Activated CD8-positive, alpha-beta memory T cell treated with anti-CD3 and anti-CD28 coated beads, Interleukin-2, amount 50 U/mL, for 48 hours (primary cell): Measurements from ENCODE around the gene SF3B3.

Experiments
- DNase-seq: peaks from one replicate; pipeline ENCODE4 v3.0.0-alpha.2; 2020

Gene SF3B3

DNA sequence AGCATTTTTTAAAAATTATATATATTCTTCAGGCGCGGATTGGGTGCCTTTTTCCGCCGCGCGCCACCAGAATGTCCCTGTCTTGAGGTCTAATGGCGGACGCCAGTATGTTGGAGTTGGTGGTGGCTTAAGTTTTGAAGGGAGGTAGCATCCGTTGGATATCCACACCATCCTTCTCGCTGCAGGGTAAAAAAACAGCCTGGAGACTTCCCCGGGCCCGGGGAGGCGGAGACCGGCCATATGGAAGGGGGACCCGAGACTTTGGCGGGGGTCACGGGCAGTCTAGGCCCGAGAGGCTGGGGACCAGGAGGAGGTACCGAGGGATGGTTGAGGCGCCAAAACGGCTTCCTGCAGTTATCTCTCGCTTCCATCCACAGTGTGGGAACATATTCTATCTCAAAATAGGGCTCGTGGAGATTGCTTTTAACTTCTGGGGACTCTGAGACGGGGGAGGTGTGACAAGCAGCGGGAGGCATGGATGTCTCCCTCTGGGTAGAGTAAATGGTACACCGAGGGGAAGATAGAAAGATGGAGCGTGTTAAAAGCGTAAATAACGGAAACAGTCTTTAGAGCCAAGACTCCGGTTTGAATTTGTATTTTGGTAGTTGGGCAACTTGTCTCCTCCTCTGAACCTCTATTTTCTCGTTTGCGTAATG lies at the start of gene SF3B3:
SF3B3 (plus strand) TSS at position 74 of the 656 bp plus-strand sequence. CDS start 2,841 bp downstream, outside the sequence.
- peak; percentile 85 for DNase-seq

DNA sequence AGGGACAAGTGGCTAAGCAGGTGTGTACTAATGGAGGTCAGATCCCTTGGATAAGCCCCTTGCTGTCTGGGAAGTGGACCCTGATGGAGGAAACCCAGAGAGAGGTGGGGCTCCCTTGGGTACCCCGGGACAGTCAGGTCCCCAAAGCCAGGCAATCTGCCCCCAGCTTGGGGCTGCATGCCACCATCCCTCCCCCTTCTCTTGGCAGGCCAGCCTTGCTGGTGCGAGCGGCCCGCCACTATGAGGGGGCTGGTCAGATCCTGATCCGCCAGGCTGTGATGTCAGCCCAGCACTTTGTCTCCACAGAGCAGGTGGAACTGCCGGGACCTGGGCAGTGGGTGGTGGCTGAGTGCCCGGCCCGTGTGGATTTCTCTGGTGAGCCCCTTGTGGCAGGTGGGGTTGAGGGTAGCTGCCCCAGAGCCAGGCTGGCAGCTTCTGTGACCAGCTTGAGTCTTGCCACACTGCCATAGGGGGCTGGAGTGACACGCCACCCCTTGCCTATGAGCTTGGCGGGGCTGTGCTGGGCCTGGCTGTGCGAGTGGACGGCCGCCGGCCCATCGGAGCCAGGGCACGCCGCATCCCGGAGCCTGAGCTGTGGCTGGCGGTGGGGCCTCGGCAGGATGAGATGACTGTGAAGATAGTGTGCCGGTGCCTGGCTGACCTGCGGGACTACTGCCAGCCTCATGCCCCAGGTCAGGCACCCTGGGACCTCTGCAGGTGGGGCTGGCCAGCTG lies 49.1 kb upstream of the SF3B3 start:
- no peak for DNase-seq

DNA sequence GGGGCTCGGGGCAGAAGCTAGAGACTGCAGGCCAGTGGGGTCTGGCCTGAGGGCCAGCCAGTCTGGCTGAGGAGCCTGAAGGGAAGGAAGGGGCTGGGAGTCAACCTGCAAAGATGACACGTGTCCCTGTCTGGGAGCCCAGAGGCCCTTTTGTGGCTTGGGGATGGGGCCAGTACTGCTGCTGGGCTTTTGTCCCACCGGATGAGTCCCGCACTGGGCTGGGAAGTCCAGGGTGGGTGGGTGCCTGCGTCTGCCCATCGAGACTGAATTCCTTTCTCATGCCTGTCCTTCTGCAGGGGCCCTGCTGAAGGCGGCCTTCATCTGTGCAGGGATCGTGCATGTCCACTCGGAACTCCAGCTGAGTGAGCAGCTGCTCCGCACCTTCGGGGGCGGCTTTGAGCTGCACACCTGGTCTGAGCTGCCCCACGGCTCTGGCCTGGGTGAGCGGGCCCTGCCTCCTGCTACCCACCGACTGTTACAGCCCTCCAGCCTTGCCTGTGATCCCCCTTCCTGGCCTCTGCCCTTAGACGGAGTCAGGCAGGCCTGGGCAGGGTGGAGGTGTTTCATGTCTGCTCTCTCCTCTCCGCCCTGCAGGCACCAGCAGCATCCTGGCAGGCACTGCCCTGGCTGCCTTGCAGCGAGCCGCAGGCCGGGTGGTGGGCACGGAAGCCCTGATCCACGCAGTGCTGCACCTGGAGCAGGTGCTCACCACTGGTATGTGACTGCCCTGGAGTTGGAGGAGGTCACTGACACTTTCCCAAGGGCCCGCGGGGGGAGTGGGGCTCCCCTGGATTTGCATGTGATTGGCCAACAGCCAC lies 48.4 kb upstream of the SF3B3 start:
- DNase-seq, result no peak

DNA sequence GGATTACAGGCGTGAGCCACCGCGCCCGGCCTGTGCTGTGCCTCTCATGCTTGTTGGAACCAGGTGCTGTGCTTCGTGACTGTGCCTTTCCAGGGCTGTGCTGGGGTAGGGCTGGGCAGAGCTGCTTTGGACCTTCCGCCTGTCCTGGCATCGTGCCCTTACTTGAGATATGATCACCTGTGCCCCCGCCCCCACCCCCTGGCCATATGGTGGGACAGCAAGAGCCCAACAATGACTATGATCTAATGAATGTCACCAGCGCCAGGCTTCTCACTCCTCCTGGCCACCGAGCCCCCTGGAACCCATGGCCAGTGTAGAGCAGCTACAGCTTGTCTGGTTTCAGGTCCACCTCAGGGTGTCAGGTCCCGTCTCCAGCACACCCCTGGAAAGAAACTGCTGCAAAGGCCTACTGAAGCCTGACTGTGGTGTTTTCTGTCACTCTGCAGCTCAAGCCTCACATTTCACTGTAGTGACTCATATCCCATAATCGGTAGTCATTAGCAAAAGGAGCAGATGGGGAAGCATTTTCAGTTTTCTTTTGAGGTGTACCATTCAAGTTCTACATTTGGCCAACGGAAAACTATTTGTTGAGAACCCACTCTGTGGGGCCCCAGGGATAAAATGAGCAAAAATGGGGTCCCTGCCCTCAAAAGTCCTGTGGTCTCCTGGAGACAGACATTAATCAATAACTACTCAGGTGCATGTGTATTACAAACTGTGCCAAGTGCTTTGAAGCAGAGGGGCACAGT lies 47.2 kb upstream of the SF3B3 start:
- DNase-seq, result peak; percentile 73

DNA sequence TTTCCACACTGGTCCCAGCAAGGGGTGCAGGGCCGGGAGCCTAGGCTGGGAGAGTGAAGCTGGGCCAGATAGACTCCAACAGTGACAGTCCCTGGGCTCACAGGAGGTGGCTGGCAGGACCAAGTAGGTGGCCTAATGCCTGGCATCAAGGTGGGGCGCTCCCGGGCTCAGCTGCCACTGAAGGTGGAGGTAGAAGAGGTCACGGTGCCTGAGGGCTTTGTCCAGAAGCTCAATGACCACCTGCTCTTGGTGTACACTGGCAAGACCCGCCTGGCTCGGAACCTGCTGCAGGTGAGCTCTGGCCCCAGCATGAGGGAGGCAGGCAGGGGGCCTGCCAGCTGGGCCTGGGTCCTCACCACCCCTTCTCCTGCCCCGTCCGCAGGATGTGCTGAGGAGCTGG lies 45.4 kb upstream of the SF3B3 start:
- DNase-seq, result no peak

DNA sequence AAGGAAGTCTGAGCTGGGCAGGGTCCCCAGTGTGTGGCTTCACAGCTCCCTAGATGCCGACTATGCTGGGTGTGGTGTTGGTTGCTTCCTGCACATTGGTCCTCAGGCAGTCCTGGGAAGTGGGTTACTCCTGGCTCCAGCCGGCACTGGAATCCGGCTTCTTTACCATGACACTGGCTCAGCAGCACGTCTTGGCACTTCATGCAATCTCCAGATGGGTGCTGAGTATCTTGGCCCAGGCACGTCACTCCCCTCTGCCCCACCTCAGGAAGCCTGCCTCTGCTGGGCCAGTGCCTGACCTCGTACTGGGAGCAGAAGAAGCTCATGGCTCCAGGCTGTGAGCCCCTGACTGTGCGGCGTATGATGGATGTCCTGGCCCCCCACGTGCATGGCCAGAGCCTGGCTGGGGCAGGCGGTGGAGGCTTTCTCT lies 44.7 kb upstream of the SF3B3 start:
- DNase-seq, result no peak

DNA sequence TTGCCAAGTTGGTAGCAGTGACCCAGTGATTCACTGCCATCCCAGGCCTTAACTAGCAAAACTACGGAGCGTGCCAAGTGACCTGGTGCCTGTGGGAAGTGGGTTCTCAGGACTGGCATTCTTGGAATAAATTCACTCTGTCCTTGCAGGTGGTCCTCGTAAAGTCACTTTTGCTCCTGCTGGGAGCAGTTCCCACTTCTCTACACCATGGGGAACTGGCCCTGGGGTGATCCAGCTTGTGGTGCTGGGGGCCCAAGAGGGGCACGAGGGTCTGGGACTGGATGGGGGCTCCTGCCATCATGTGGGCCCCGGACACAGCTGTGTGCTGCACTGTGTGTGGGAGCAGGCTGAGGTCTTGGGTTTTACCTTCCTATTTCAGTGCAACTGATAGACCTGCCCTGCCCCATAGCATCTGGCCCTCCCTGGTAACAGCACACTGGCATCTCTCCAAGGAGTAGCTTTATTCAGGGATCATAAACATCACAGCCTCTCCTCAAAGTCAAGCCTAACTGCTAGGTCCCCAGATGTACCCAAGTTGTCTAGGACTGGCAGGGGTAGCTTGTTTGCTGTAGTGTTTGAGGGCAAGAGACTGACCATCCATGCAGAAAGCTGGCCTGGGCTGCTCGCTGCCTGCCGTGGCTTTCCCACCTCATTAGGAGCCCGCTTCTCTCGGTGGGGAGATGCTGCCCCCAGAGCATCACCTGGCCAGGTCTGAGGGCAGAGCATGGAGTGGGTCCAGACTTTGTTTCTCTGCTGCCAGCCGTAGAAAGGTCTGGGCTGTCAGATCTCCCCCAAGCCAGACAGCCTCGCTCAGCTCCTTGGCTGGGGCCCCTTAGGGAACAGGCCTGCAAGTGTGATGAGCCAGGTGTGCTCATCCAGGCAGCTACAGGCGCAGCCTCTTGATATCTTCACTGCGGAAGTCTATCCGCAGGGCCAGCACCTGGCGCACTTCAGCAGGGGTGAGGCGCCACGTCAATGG lies 43.2 kb upstream of the SF3B3 start:
- DNase-seq, result no peak

DNA sequence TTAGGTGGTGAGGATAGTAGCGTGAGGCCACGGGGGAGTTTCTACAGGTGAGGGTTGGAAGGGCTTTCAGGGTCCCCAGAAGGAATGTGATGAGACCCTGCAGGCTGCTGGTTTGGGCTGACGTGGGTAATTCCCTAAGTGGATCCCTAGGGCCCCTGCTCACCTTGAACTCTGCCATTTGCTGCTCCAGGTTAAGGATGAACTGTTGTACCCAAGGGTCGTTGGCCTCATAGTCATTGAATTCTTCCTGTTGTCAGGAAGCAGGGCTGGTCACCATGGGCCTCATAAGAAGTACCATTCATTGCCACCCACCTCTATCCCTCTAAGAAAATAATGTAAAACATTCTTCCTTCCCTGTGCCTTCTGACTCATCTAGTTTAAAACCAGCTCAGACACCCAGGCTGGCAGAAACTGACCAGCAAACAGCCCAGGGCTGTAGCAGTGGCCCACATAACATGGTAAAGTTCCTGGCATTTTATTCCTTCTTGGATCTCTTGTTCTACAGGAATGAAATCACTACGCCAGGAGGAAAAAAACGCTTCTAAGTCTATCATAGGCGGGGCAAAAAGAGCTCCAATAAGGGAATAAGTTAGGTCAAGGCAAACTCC lies 41.6 kb upstream of the SF3B3 start:
- DNase-seq, result no peak

DNA sequence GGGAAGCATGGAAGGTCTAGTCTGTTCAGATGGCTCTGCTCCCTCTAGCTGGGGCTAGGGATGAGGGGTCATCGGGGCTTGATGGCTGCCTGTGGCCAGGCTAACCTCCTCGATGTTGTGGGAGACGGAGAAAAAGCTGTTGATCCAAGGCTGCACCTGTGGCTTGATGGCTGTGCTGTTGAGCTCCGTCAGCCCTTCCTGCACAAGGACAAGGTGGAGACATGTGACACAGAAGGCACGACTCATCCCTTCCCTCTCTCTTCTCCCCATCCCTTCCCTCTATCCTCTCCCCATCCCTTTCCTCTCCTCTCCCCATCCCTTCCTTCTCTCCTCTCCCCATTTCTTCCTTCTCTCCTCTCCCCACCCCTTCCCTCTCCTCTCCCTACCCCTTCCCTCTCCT lies 41.0 kb upstream of the SF3B3 start:
- DNase-seq, result no peak

DNA sequence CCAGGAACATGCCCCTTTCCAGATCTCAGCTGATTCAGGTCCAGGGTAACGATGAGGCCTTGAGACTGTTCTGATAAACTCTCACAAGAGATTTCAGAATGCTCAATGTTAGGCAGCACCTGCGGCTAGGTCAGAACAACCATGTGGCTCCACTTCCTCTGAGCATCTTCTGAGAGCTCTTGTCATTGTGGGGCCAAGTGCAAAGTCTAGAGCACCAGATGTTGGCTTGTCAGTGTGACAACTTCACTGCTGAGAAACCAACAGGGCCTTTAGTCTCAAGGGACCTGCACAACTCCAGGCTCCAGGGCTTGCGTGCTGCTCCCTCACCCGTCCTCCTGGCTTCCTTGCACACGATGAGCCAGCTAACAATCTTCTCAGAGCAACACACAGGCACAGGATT lies 40.2 kb upstream of the SF3B3 start:
- no peak for DNase-seq

DNA sequence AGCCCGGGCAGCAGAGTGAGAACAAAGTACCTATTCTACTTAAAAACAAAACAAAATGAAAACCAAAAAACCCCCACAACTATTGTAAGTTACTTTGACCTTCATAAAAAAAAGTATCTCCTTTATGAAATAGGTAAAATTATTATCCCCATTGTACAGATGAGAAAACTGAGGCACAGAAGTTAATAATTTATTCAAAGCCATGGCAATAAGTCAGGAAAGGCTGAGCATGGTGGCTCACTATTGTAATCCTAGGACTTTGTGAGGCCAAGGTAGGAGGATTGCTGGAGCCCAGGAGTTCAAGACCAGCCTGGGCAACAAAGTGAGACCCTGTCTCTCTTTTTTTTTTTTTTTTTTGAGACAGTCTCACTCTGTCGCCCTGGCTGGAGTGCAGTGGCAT lies 38.7 kb upstream of the SF3B3 start:
- DNase-seq, result no peak

DNA sequence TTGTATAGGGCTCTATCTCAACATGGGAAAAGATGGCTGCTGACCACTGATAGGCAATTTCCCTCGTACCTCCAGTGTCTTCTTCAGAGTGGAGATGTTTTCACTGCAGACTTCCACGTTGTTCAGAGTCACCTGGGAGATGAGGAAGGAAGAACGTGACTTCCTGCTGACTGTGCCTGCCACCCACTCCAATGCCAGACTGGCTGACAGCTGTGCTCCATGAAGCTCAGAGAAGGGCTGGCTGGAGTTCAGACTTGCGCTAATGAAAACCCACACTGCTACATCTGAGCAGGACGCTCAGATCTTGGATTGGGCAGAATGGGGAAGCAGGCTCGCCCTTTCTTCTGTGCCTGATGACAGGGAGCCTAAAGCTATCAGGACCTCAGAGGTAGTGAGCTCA lies 33.4 kb upstream of the SF3B3 start:
- no peak for DNase-seq

DNA sequence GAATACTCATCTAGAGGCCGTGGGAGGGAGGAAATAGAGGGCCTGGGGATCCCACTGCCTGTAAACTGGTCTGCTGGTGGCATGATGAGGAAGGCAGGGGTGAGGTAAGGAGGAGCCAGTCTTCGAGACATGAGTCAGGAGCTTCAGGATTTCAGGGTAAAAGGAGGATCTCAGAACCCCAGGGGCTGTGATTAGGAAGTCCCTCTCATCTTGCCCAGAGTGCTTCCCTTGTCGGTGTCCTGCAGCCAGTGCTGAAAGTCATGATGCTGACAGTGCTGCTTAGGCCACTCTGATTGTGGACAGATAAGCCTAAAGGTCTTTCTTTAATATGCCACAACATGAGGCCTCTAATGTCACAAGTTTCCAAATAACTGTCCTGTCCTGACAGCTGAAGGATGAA lies 29.8 kb upstream of the SF3B3 start:
- no peak for DNase-seq

DNA sequence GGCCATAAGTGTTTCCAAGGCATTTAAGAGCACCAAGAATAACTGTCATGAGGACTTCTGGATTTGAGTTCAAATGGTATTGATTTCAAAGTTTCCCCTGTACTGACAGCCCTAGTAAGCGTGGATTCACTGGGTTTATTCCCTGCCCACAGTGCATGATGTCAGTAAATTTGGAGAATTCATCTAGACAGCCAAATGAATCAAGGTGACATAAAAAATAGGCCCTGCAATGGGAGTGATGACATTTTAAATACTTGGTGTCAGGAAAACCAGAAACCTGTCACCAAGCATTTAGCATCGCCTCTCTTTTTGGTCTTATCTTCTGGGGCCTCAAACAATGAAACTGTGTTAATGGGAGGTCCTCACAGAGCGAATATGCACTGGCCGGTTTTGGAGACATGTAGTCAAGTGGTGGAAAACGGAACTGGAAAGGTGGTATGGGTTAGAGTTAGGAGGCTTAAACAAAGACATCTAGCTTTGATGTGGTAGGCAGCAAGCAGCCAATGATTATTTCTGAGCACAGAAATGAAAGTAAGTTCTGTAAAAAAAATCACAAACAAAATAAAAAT lies 29.3 kb upstream of the SF3B3 start:
- DNase-seq, result no peak

DNA sequence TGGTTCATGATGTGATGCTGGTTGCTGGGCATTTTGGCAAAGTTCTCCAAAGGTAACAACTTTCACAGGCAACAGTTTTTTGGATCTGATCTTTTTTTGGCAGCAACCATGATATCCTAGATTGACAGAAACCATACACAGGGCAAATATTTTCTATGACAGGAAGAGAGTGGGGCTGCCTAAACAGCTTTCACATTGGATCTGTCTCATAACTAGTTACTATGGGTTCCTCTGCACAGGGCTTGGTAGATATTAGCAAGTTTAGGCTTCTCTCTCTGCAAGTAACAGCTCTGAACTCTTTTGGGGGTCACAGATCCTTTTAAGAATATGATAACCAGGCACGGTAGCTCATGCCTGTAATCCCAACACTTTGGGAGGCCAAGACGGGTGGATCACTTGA lies 28.8 kb upstream of the SF3B3 start:
- DNase-seq, result no peak

DNA sequence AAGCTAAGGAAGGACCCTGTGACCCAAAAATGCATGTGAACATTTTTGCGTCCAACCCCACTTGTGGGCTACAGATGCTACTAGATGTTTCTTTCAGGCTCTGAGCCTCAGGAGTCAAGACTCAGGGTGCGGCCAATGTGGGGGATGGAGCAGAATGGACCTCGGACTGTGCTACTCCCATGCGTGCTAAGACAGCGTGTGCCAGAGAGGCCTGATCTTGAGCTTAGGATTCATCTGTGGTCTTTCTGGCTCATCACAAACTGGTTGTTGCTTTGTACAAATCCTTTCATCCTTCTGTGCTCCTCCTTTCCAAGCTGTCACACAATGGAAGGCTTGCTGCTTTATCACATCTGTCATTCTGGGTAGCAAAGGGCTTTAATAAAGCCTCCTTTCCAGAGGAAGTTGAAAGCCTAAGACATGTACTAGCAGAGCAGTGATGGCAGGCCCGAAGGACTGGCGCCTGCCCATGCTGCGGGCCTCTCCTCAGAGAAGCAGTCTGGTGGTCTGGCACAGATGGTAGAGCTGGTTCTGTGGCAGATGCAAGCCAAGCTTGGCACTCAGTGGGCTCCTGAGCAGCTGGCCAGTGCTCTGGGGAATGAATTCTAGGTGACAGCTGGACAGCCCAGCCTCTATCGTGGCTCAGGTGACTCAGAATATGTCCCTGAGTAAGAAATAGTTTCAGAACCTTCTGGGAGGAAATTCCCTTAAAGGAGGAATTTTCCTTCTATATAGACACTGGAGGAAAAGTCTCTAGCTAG lies 28.0 kb upstream of the SF3B3 start:
- DNase-seq, result no peak

DNA sequence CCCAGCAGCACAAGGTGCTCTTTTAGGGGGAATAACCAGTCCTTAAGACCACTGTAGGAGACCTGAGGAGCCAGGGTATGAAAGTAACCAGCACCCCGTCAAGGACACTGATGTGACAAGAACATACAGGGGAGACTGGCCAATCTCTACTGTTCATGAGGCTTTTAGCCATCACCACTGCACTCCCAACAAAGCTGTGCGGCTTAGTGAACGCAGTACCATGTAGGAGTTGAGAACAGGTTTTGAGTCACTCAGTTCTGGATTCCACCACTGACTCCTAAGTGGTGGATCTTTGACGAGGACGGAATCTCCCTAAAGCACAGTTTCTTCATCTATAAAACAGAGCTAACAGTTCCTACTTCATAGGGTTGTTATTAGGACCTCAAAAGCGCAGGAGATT lies 27.1 kb upstream of the SF3B3 start:
- no peak for DNase-seq

DNA sequence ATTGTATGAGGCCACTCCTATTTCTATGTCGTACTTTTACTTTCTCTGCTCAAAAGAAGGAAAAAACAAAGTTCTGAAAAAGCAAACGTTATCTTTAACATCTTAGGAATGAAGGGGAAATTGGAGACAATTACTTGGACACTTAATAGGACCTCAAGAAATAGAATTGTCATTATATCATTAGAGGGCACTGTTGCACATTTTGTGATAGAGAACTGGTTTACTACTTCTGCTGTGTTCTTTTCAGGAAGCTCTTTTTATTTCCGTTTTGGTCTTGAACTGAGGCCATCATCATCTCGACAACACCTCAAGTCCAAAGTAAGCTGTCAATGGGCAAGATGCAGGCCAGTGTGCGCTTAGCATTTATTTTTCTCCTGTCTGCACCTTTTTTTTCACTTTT lies 14.9 kb upstream of the SF3B3 start:
- DNase-seq, result no peak

DNA sequence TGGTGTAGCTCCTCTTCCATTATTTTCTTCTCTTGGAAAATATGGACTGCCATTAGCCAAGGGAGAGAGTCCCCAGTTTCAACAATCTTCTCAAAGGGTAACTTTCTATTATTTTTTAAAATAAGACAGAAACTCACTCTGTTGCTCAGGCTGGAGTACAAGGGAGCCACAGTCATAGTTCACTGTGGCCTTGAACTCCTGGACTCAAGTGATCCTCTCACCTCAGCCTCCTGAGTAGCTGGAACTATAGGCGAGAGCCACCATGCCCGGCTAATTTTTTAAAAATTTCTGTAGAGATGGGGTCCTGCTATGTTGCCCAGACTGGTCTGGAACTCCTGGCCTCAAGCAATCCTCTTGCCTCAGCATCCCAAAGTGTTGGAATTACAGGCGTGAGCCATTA lies 13.4 kb upstream of the SF3B3 start:
- no peak for DNase-seq

DNA sequence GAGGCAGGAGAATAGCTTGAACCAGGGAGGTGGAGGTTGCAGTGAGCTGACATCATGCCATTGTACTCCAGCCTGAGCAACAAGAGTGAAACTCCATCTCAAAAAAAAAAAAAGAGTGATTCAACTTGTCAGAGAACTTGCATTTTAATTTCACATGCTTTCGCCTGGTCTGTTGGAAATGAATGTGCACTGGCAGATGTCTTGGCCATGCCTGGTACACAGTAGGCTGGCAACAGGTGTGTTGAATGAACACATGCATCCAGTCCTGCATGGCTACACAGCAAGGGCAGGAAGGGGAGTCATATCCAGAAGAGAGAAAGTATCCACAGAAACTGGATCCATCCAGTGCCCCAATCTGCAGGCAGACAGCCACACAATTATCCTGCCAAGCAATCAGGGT lies 11.8 kb upstream of the SF3B3 start:
- DNase-seq, result no peak
